Tibial nerve (tissue), 4 donors: ENCODE data around the gene CXCL8. TPM values are rescaled to one million over a fixed set of nuclear protein-coding genes. Genes with fewer than 3 reads are reported as not detected.

ENCODE experiments used
- DNase-seq, 2 donors: peaks; one replicate each; pipeline ENCODE4 v3.0.0-alpha.2; 2019; ENCODE audit warnings: low spot score in 2 of 2
- H3K27ac ChIP-seq, 4 donors: fragments of 200-600 bp; sonication (generic) in 3 of 4; one replicate each; pipeline ENCODE4 v1.5.1; 2017 to 2019; ENCODE audit warnings: mild to moderate bottlenecking in 1 of 4
- H3K27me3 ChIP-seq, 2 donors: fragments of 200-600 bp; sonication (generic) in 1 of 2; one replicate each; pipeline versions ENCODE4 v1.5.1 to v1.6.0; 2017 to 2019
- H3K36me3 ChIP-seq, 3 donors: fragments of 200-600 bp; sonication (generic); one replicate each; pipeline ENCODE4 v1.5.1; 2018 to 2019
- H3K4me1 ChIP-seq, 4 donors: fragments of 200-600 bp; sonication (generic) in 3 of 4; one replicate each; pipeline ENCODE4 v1.5.1; 2017 to 2019
- H3K4me3 ChIP-seq, 4 donors: fragments of 200-600 bp; sonication (generic) in 3 of 4; one replicate each; pipeline ENCODE4 v1.5.1; 2017 to 2019; ENCODE audit warnings: mild to moderate bottlenecking in 1 of 4, moderate library complexity in 1 of 4
- H3K9me3 ChIP-seq, 4 donors: fragments of 200-600 bp; sonication (generic) in 3 of 4; one replicate each; pipeline ENCODE4 v1.5.1; 2017 to 2019
- CTCF ChIP-seq, 5 experiments: fragments of 200-600 bp in 3 of 5; fragments of 450-650 bp in 2 of 5; sonication (generic) in 3 of 5; IDR thresholded peaks; one replicate each; pipeline ENCODE4 v1.5.1; 2016 to 2019; ENCODE audit warnings: antibody characterized with exemption in 5 of 5, mild to moderate bottlenecking in 3 of 5, moderate library complexity in 2 of 5
- EP300 ChIP-seq, 2 donors: sonication (generic); formaldehyde crosslinking; IDR thresholded peaks; one replicate each; pipeline ENCODE4 v1.6.1; 2017; ENCODE audit warnings: antibody characterized with exemption in 2 of 2, mild to moderate bottlenecking in 1 of 2
- POLR2A ChIP-seq, 2 donors: fragments of 450-650 bp; IDR thresholded peaks; one replicate each; pipeline ENCODE4 v1.6.1; 2017; ENCODE audit warnings: antibody characterized with exemption in 2 of 2, mild to moderate bottlenecking in 2 of 2, moderate library complexity in 2 of 2
- WGBS, 2 donors: methylation state at CpG; one replicate each; pipeline ENCODE4 v1.1.5; 2018; 5-methylcytosine and 5-hydroxymethylcytosine counted together
- total RNA-seq, 4 donors: library from RNA; depleted of rRNA; stranded (reverse); fragments of >200 nt; gene quantifications; one replicate each; pipeline ENCODE4 v1.1.0, GENCODE V29; 2016

The CXCL8 gene
- total RNA-seq, 4 donors from 2014 or later: 0.22 to 10.8 (median 1.3) TPM

GRCh38 chr4:73707918-73708577 lies 32.3 kb upstream of the CXCL8 start:
- no peak for DNase-seq
- peaks cover 0 to 31% (median 9%) of the 10 kb centered on the region in 4 donors for H3K4me1 ChIP-seq
- H3K9me3 ChIP-seq: no peaks in the 10 kb centered on the region
- no peaks in the 10 kb centered on the region for H3K27me3 ChIP-seq
- 53 to 55% methylated on average over 7 of the region's 7 CpGs for WGBS, 2 donors
- H3K27ac ChIP-seq: no peak overlapping the region
- no peaks in the 10 kb centered on the region for H3K36me3 ChIP-seq
- TF ChIP-seq CTCF (IDR thresholded peaks at IDR 0.05): no peak
- TF ChIP-seq POLR2A (IDR thresholded peaks at IDR 0.05): no peak
- TF ChIP-seq EP300 (IDR thresholded peaks at IDR 0.05): peak in 1 of 2 donors; percentile 15
- H3K4me3 ChIP-seq: no peak overlapping the region

- DNase-seq: no peak
- H3K9me3 ChIP-seq: no peaks in the 10 kb centered on the region
- H3K27ac ChIP-seq: no peak overlapping the region
- peak in 1 of 2 donors; percentile 22 for TF ChIP-seq EP300 (IDR thresholded peaks at IDR 0.05)
- TF ChIP-seq POLR2A (IDR thresholded peaks at IDR 0.05): no peak
- H3K4me1 ChIP-seq: peaks cover 0 to 18% (median 4%) of the 10 kb centered on the region in 4 donors
- H3K36me3 ChIP-seq: no peaks in the 10 kb centered on the region
- no peaks in the 10 kb centered on the region for H3K27me3 ChIP-seq
- H3K4me3 ChIP-seq: no peak overlapping the region
- 68 to 70% methylated on average over 2 of the region's 2 CpGs for WGBS, 2 donors
These were observed 30.8 kb upstream of the CXCL8 start for GRCh38 chr4:73709451-73710033.

GRCh38 chr4:73710094-73710493 lies 30.3 kb upstream of the CXCL8 start:
- no peaks in the 10 kb centered on the region for H3K9me3 ChIP-seq
- TF ChIP-seq CTCF (IDR thresholded peaks at IDR 0.05): no peak
- no peak for TF ChIP-seq POLR2A (IDR thresholded peaks at IDR 0.05)
- no peak for TF ChIP-seq EP300 (IDR thresholded peaks at IDR 0.05)
- 93 to 96% methylated on average over 3 of the region's 3 CpGs for WGBS, 2 donors
- peaks cover 0 to 13% (median 2%) of the 10 kb centered on the region in 4 donors for H3K4me1 ChIP-seq
- H3K4me3 ChIP-seq: no peak overlapping the region
- DNase-seq: no peak
- H3K27ac ChIP-seq: no peak overlapping the region
- H3K36me3 ChIP-seq: no peaks in the 10 kb centered on the region
- no peaks in the 10 kb centered on the region for H3K27me3 ChIP-seq

GRCh38 chr4:73711989-73712388 lies 28.4 kb upstream of the CXCL8 start:
- Histone ChIP-seq H3K27me3 (no peaks in the 10 kb centered on the region), H3K27ac (no peak overlapping the region), H3K4me1 (peaks cover 0 to 7% (median 0%) of the 10 kb centered on the region in 4 donors), H3K4me3 (no peak overlapping the region), H3K36me3 (no peaks in the 10 kb centered on the region), H3K9me3 (no peaks in the 10 kb centered on the region)
- TF ChIP-seq CTCF (IDR thresholded peaks at IDR 0.05) (no peak), EP300 (IDR thresholded peaks at IDR 0.05) (no peak), POLR2A (IDR thresholded peaks at IDR 0.05) (no peak)
- no peak for DNase-seq
- WGBS, 2 donors: 89 to 90% methylated on average over 2 of the region's 2 CpGs

GRCh38 chr4:73713650-73714049 lies 26.7 kb upstream of the CXCL8 start:
- Histone ChIP-seq H3K9me3 (no peaks in the 10 kb centered on the region), H3K36me3 (no peaks in the 10 kb centered on the region), H3K27ac (no peak overlapping the region), H3K4me3 (no peak overlapping the region), H3K27me3 (no peaks in the 10 kb centered on the region), H3K4me1 (no peaks in the 10 kb centered on the region)
- no peak for TF ChIP-seq EP300 (IDR thresholded peaks at IDR 0.05)
- no peak for TF ChIP-seq POLR2A (IDR thresholded peaks at IDR 0.05)
- TF ChIP-seq CTCF (IDR thresholded peaks at IDR 0.05): no peak
- 94 to 96% methylated on average over 3 of the region's 3 CpGs for WGBS, 2 donors
- no peak for DNase-seq
